Esophagus squamous epithelium (tissue), 4 donors: ENCODE measurements around the gene CCL25.

Experiments
- POLR2A ChIP-seq, 4 donors: fragments of 450-650 bp; IDR thresholded peaks; one replicate each; pipeline ENCODE4 v1.6.1; 2017; ENCODE audit warnings: antibody characterized with exemption in 4 of 4, mild to moderate bottlenecking in 4 of 4, moderate library complexity in 3 of 4
- TF ChIP-seq, protein P1 (sequence below), 6 experiments: fragments of 450-650 bp in 4 of 6; fragments of 200-600 bp in 2 of 6; sonication (generic) in 2 of 6; IDR thresholded peaks; one replicate each; pipeline ENCODE4 v1.5.1; 2016 to 2019; ENCODE audit warnings: antibody characterized with exemption in 6 of 6, mild to moderate bottlenecking in 4 of 6, moderate library complexity in 4 of 6

DNA sequence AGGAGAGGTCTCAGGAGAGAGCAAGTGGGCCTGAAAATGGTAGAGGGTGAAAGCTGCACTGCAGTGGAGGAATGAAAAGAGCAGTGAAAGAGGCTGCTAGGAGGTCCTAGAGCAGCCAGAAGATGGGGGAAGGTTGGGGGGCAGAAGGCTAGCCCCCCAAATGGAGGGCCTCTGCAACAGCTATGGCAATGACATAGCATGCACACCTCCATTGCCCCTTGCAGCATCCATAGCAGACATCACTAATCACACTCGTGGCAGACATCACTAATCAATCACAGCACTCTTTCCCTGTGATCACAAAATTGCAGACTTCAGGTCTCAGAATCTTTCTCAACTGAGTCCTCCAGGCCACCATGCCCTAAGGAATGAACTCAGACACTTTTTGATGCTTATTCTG, 21.9 kb downstream of the CCL25 start:
- TF ChIP-seq, protein P1, sequence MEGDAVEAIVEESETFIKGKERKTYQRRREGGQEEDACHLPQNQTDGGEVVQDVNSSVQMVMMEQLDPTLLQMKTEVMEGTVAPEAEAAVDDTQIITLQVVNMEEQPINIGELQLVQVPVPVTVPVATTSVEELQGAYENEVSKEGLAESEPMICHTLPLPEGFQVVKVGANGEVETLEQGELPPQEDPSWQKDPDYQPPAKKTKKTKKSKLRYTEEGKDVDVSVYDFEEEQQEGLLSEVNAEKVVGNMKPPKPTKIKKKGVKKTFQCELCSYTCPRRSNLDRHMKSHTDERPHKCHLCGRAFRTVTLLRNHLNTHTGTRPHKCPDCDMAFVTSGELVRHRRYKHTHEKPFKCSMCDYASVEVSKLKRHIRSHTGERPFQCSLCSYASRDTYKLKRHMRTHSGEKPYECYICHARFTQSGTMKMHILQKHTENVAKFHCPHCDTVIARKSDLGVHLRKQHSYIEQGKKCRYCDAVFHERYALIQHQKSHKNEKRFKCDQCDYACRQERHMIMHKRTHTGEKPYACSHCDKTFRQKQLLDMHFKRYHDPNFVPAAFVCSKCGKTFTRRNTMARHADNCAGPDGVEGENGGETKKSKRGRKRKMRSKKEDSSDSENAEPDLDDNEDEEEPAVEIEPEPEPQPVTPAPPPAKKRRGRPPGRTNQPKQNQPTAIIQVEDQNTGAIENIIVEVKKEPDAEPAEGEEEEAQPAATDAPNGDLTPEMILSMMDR (IDR thresholded peaks at IDR 0.05) = no peak
- TF ChIP-seq POLR2A (IDR thresholded peaks at IDR 0.05) = no peak
